Measurements from ENCODE around the gene XYLT1.

DNA sequence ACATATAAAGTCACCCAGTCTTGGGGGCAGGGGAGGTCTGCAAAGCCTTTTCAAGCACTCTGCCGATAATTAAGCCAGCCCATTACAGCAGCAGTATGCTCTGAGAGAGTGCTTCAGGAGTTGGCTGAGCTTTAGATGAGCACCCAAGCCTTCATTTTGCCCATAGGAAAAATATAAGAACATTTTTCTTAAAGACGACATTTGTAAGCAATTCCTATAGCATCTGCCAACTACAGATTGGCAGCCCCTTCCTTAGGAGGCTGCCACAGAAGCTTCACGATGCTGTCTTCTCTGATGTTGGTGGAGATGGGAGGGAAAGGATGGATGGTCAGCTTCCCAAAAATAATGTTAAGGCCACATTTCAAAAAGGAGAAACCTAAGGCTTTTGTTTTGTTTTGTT is 367.5 kb downstream of the XYLT1 start:
- no peak for TF ChIP-seq EZH2 (IDR thresholded peaks at IDR 0.05; ENCODE audit: low read length)
- TF ChIP-seq, protein P1, sequence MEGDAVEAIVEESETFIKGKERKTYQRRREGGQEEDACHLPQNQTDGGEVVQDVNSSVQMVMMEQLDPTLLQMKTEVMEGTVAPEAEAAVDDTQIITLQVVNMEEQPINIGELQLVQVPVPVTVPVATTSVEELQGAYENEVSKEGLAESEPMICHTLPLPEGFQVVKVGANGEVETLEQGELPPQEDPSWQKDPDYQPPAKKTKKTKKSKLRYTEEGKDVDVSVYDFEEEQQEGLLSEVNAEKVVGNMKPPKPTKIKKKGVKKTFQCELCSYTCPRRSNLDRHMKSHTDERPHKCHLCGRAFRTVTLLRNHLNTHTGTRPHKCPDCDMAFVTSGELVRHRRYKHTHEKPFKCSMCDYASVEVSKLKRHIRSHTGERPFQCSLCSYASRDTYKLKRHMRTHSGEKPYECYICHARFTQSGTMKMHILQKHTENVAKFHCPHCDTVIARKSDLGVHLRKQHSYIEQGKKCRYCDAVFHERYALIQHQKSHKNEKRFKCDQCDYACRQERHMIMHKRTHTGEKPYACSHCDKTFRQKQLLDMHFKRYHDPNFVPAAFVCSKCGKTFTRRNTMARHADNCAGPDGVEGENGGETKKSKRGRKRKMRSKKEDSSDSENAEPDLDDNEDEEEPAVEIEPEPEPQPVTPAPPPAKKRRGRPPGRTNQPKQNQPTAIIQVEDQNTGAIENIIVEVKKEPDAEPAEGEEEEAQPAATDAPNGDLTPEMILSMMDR (optimal IDR thresholded peaks at IDR 0.05 in 1 of 3, IDR thresholded peaks at IDR 0.05 in 1 of 3, conservative IDR thresholded peaks at IDR 0.05 in 1 of 3; ENCODE audit: extremely low read depth in 1 of 3, insufficient read depth in 2 of 3, low read length in 3 of 3): no peak
